ENCODE results near the gene UBALD1.

Gene UBALD1

DNA sequence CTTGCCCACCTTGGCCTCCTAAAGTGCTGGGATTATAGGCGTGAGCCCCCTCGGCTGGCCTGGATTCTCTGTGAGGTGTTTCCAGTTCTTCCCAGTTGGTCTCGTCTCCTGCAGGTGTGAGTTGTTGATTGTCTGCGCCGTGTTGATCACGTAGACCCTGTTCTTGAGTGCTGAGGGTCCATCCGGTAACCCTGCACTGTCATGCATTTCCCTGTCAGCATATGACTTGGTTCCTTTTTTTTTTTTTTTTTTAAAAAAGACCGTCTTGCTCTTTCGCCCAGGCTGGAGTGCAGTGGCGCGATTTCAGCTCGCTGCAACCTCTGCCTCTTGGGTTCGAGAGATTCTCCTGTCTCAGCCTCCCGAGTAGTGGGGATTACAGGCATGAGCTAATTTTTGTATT, 27.2 kb upstream of the UBALD1 start:
- no peaks in the 10 kb centered on the region for H3K4me1 ChIP-seq (ENCODE audit: low read length)
- no peaks in the 10 kb centered on the region for H3K36me3 ChIP-seq (replicated peaks; ENCODE audit: insufficient read depth, low read length)
- no peaks in the 10 kb centered on the region for H3K9me2 ChIP-seq (replicated peaks; ENCODE audit: insufficient read depth, low read length)
- H2AFZ ChIP-seq (ENCODE audit: low read length) = no peak overlapping the region
- no peak overlapping the region for H3K4me3 ChIP-seq (ENCODE audit: low read length)
- H3K9me3 ChIP-seq (replicated peaks; ENCODE audit: insufficient read depth, low read length) = no peaks in the 10 kb centered on the region
- H4K20me1 ChIP-seq (ENCODE audit: insufficient read depth, low read length) = no peaks in the 10 kb centered on the region
- peaks cover 88% of the 10 kb centered on the region for H3K79me2 ChIP-seq (ENCODE audit: low read length)
- H3K27me3 ChIP-seq (replicated peaks; ENCODE audit: insufficient read depth, low read length) = no peaks in the 10 kb centered on the region
- H3K9ac ChIP-seq (ENCODE audit: low read length) = no peak overlapping the region
- no peak overlapping the region for H3K4me2 ChIP-seq (ENCODE audit: low read depth, low read length)
- H3K27ac ChIP-seq (ENCODE audit: low read length) = no peak overlapping the region
- DNase-seq = no peak
- no peaks in the 10 kb centered on the region for H3F3A ChIP-seq (ENCODE audit: insufficient read depth, low read length)
- TF ChIP-seq, protein P1, sequence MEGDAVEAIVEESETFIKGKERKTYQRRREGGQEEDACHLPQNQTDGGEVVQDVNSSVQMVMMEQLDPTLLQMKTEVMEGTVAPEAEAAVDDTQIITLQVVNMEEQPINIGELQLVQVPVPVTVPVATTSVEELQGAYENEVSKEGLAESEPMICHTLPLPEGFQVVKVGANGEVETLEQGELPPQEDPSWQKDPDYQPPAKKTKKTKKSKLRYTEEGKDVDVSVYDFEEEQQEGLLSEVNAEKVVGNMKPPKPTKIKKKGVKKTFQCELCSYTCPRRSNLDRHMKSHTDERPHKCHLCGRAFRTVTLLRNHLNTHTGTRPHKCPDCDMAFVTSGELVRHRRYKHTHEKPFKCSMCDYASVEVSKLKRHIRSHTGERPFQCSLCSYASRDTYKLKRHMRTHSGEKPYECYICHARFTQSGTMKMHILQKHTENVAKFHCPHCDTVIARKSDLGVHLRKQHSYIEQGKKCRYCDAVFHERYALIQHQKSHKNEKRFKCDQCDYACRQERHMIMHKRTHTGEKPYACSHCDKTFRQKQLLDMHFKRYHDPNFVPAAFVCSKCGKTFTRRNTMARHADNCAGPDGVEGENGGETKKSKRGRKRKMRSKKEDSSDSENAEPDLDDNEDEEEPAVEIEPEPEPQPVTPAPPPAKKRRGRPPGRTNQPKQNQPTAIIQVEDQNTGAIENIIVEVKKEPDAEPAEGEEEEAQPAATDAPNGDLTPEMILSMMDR (IDR thresholded peaks at IDR 0.05; ENCODE audit: low read length) = no peak
- TF ChIP-seq EZH2 (optimal IDR thresholded peaks at IDR 0.05; ENCODE audit: low read depth, low read length) (no peak), EZH2phosphoT487 (IDR thresholded peaks at IDR 0.05; ENCODE audit: low read length) (no peak)

DNA sequence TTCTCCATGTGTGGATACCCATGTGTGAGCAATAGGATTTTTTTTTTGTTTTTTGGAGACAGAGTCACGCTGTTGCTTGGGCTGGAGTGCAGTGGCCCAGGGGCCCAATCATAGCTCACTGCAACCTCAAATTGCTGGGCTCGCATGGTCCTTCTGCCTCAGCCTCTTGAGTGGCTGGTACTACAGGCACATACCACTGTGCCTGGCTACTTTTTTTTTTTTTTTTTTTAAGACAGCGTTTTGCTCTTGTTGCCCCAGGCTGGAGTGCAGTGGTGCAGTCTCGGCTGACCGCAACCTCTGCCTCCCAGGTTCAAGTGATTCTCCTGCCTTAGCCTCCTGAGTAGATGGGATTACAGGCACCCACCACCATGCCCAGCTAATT, 26.6 kb upstream of the UBALD1 start:
- Histone ChIP-seq H3K9me2 (replicated peaks; ENCODE audit: insufficient read depth, low read length) (no peaks in the 10 kb centered on the region), H3K9ac (ENCODE audit: low read length) (no peak overlapping the region), H3K36me3 (replicated peaks; ENCODE audit: insufficient read depth, low read length) (no peaks in the 10 kb centered on the region), H3K4me3 (ENCODE audit: low read length) (no peak overlapping the region), H2AFZ (ENCODE audit: low read length) (no peak overlapping the region), H3K27ac (ENCODE audit: low read length) (no peak overlapping the region), H3K9me3 (replicated peaks; ENCODE audit: insufficient read depth, low read length) (no peaks in the 10 kb centered on the region), H4K20me1 (ENCODE audit: insufficient read depth, low read length) (peaks cover 2% of the 10 kb centered on the region; the same call in 1 of the 2 replicates), H3F3A (ENCODE audit: insufficient read depth, low read length) (no peaks in the 10 kb centered on the region), H3K4me2 (ENCODE audit: low read depth, low read length) (no peak overlapping the region), H3K27me3 (replicated peaks; ENCODE audit: insufficient read depth, low read length) (no peaks in the 10 kb centered on the region), H3K79me2 (ENCODE audit: low read length) (peaks cover 88% of the 10 kb centered on the region), H3K4me1 (ENCODE audit: low read length) (no peaks in the 10 kb centered on the region)
- no peak for DNase-seq
- TF ChIP-seq EZH2 (optimal IDR thresholded peaks at IDR 0.05; ENCODE audit: low read depth, low read length) = no peak
- TF ChIP-seq EZH2phosphoT487 (IDR thresholded peaks at IDR 0.05; ENCODE audit: low read length) = no peak
- TF ChIP-seq, protein P1 (IDR thresholded peaks at IDR 0.05; ENCODE audit: low read length) = no peak

DNA sequence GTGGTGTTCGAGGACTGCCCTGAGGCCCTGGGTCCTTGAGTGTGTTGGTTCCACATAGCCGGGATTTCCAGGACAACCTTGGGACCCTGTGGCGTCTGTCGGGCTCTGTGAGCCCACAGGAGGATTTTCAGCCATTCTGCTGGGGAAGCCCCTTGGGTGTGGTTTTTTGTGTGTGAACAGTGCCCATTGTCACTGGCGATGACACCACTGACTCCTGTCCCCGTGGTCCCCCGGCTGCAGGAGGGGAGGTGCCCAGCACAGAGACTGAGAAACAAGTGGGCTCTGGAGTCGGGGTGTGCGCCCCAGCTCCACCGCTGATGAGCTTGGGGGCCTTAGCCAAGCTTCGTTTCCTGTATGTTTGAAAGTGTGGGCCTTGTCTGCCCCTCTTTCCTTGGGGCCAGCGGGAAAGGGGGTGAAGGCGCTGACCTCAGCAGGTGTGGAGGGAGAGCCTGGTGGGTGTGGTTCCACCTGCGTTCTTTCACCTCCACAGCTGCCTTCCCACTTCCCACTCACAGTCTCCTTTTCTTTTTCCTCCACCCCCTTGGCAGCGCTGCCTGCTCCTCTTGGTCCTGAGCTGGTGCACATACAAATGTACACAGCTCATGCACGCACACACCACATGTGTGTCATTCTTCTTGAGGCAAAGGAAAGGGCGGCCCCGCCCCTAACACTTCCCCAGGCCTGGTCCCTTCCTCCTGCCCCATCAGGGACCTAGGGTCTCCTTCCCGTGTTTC, 26.1 kb upstream of the UBALD1 start:
- no peak overlapping the region for H2AFZ ChIP-seq (ENCODE audit: low read length)
- H3K4me1 ChIP-seq (ENCODE audit: low read length) = no peaks in the 10 kb centered on the region
- H3K9me2 ChIP-seq (replicated peaks; ENCODE audit: insufficient read depth, low read length) = no peaks in the 10 kb centered on the region
- H3K79me2 ChIP-seq (ENCODE audit: low read length) = peaks cover 88% of the 10 kb centered on the region
- H3K27me3 ChIP-seq (replicated peaks; ENCODE audit: insufficient read depth, low read length) = no peaks in the 10 kb centered on the region
- H3F3A ChIP-seq (ENCODE audit: insufficient read depth, low read length) = no peaks in the 10 kb centered on the region
- no peak overlapping the region for H3K27ac ChIP-seq (ENCODE audit: low read length)
- H4K20me1 ChIP-seq (ENCODE audit: insufficient read depth, low read length) = peaks cover 3% of the 10 kb centered on the region; the same call in 1 of the 2 replicates
- no peak overlapping the region for H3K9ac ChIP-seq (ENCODE audit: low read length)
- H3K36me3 ChIP-seq (replicated peaks; ENCODE audit: insufficient read depth, low read length) = no peaks in the 10 kb centered on the region
- no peak overlapping the region for H3K4me3 ChIP-seq (ENCODE audit: low read length)
- no peaks in the 10 kb centered on the region for H3K9me3 ChIP-seq (replicated peaks; ENCODE audit: insufficient read depth, low read length)
- no peak overlapping the region for H3K4me2 ChIP-seq (ENCODE audit: low read depth, low read length)
- no peak for TF ChIP-seq EZH2 (optimal IDR thresholded peaks at IDR 0.05; ENCODE audit: low read depth, low read length)
- TF ChIP-seq, protein P1 (IDR thresholded peaks at IDR 0.05; ENCODE audit: low read length) = no peak
- TF ChIP-seq EZH2phosphoT487 (IDR thresholded peaks at IDR 0.05; ENCODE audit: low read length) = no peak
- DNase-seq = no peak
